GM13976 (cell line): Measurements from ENCODE around the gene DCC.
A peak's percentile ranks its signal among the peaks of the same experiment; 100 is the strongest.

ENCODE experiments used
- DNase-seq: peaks from one replicate; pipeline ENCODE4 v3.0.0; 2012; ENCODE audit warnings: low spot score
- in situ Hi-C: fragments of 300-500 bp; cut with MboI; formaldehyde crosslinking; loops from one replicate; pipeline ENCODE4 v1.12.0; 2022; ENCODE audit warnings: low sequenced_read_pairs, mixed read lengths, inconsistent platforms; ENCODE audit not compliant: unreplicated experiment
- TF ChIP-seq, protein P1 (sequence below): IDR thresholded peaks from 2 replicates; pipeline ENCODE4 v1.5.1; 2012; ENCODE audit warnings: borderline replicate concordance, mild to moderate bottlenecking; ENCODE audit not compliant: insufficient read depth; ENCODE audit errors: extremely low read depth, missing control alignments, control extremely low read depth

Gene DCC

GRCh38 chr18:52402814-52403213 lies 62.8 kb downstream of the DCC start:
- in situ Hi-C loops = no loop called here
- DNase-seq = no peak
- TF ChIP-seq, protein P1, sequence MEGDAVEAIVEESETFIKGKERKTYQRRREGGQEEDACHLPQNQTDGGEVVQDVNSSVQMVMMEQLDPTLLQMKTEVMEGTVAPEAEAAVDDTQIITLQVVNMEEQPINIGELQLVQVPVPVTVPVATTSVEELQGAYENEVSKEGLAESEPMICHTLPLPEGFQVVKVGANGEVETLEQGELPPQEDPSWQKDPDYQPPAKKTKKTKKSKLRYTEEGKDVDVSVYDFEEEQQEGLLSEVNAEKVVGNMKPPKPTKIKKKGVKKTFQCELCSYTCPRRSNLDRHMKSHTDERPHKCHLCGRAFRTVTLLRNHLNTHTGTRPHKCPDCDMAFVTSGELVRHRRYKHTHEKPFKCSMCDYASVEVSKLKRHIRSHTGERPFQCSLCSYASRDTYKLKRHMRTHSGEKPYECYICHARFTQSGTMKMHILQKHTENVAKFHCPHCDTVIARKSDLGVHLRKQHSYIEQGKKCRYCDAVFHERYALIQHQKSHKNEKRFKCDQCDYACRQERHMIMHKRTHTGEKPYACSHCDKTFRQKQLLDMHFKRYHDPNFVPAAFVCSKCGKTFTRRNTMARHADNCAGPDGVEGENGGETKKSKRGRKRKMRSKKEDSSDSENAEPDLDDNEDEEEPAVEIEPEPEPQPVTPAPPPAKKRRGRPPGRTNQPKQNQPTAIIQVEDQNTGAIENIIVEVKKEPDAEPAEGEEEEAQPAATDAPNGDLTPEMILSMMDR = no peak

- no peak for DNase-seq
- in situ Hi-C loops = no loop called here
- TF ChIP-seq, protein P1 = no peak
Observed at GRCh38 chr18:52403291-52404021, 63.5 kb downstream of the DCC start.

DNA sequence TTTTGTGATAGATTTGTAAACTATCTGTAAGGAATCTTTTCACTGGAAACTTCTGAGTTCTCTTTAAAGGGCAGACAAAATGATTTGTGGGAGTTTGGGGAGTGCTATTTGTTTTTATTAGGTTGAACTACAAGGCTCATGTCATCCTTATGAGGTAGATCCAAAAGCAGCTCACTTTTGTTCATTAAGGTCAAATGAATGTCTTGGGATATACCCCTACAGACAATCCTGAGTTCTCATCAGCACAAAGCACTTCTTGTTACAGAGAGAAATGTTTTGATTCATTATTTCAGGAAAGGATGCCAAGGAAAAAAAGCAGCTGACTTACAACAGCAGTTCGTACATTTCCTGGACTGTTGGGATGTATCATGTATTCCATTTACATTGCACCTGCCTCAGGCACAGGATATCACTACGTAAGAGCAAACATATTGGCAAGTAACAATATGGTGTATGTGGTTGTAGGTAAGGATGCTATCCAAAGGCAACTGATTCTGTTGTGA lies 68.9 kb downstream of the DCC start:
- DNase-seq = no peak
- in situ Hi-C loops = no loop called here
- TF ChIP-seq, protein P1 = no peak

GRCh38 chr18:52409727-52410126 lies 69.7 kb downstream of the DCC start:
- TF ChIP-seq, protein P1 = peak; percentile 15
- DNase-seq = peak; percentile 22
- in situ Hi-C loops = no loop called here

DNA sequence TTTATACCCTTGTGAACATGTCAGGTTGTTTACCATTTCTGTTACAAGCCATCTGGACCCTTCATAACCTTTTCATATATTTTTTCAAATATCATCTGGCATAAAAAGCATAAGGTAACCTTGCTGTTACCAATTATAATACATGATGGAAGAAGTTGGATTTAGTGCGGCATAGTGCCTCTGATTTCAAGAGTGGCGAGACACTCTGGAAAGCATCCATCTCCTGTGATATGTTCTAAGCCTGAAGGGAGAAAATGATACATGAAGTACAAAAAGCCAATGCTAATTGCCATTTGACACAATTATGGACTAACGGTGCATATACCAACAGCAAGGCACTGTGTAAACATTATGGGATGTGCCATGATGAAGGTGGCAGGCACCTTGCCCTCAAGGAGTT lies 75.1 kb downstream of the DCC start:
- DNase-seq = no peak
- TF ChIP-seq, protein P1 = no peak
- in situ Hi-C loops = no loop called here

GRCh38 chr18:52422985-52423601 lies 83.1 kb downstream of the DCC start:
- no peak for DNase-seq
- TF ChIP-seq, protein P1 = no peak
- in situ Hi-C loops = no loop called here
